ENCODE results near the gene GCAT. TPM values are rescaled to one million over a fixed set of nuclear protein-coding genes. Genes with fewer than 3 reads are reported as not detected.

The GCAT gene
- total and polyA plus RNA-seq, 2 of the 4 experiments (the other 2 are of a cell fraction): 20.6 to 32.3 TPM

DNA sequence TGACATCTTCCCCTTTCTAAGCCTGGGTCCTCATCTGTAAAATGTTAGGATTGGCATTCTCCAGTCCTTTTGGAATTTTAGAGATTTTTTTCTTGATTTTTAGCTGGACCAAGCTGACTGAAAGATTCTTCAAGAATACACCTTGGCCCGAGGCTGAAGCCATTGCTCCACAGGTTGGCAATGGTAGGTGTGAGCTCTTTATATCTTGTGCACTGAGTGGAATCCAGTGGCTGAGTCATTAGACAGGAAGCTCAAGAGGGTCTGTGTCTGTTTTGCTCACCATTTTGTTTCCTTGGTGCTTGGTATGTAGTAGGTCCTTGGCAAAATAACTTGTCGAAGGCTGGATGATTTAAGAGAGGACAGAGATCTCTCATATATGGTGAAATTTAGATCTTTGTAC, 47.7 kb downstream of the GCAT start:
- intact Hi-C loops (cut with micrococcal nuclease) (no loop called here), in situ Hi-C loops (cut with MboI; ENCODE audit: low sequenced_read_pairs) (no loop called here), dilution Hi-C loops (cut with HindIII; ENCODE audit: low sequenced_read_pairs, unreplicated experiment) (no loop called here)
- H3K4me2 ChIP-seq (ENCODE audit: low read depth, low read length): no peak overlapping the region
- no peak overlapping the region for H2BK20ac ChIP-seq (ENCODE audit: low read depth, low read length)
- no peak overlapping the region for H3K56ac ChIP-seq (ENCODE audit: extremely low read depth, insufficient read depth, low read length)
- H3K14ac ChIP-seq (replicated peaks; ENCODE audit: low read depth, low read length): no peak overlapping the region
- TF ChIP-seq, protein P1, sequence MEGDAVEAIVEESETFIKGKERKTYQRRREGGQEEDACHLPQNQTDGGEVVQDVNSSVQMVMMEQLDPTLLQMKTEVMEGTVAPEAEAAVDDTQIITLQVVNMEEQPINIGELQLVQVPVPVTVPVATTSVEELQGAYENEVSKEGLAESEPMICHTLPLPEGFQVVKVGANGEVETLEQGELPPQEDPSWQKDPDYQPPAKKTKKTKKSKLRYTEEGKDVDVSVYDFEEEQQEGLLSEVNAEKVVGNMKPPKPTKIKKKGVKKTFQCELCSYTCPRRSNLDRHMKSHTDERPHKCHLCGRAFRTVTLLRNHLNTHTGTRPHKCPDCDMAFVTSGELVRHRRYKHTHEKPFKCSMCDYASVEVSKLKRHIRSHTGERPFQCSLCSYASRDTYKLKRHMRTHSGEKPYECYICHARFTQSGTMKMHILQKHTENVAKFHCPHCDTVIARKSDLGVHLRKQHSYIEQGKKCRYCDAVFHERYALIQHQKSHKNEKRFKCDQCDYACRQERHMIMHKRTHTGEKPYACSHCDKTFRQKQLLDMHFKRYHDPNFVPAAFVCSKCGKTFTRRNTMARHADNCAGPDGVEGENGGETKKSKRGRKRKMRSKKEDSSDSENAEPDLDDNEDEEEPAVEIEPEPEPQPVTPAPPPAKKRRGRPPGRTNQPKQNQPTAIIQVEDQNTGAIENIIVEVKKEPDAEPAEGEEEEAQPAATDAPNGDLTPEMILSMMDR (conservative IDR thresholded peaks at IDR 0.05; ENCODE audit: low read depth, low read length): no peak
- TF ChIP-seq, protein P2, sequence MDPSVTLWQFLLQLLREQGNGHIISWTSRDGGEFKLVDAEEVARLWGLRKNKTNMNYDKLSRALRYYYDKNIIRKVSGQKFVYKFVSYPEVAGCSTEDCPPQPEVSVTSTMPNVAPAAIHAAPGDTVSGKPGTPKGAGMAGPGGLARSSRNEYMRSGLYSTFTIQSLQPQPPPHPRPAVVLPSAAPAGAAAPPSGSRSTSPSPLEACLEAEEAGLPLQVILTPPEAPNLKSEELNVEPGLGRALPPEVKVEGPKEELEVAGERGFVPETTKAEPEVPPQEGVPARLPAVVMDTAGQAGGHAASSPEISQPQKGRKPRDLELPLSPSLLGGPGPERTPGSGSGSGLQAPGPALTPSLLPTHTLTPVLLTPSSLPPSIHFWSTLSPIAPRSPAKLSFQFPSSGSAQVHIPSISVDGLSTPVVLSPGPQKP (IDR thresholded peaks at IDR 0.05; ENCODE audit: borderline replicate concordance, low read depth, low read length): no peak
- TF ChIP-seq BHLHE40 (IDR thresholded peaks at IDR 0.05; ENCODE audit: low read depth, low read length) (no peak), MXI1 (IDR thresholded peaks at IDR 0.05; ENCODE audit: borderline replicate concordance, low read depth, low read length) (no peak), MAFK (IDR thresholded peaks at IDR 0.05; ENCODE audit: low read depth, low read length) (no peak), RFX5 (IDR thresholded peaks at IDR 0.05; ENCODE audit: low read depth, low read length) (no peak), SMC3 (IDR thresholded peaks at IDR 0.05; ENCODE audit: low read depth, low read length) (no peak), RCOR1 (IDR thresholded peaks at IDR 0.05; ENCODE audit: insufficient replicate concordance, low read length) (no peak), POLR2A (IDR thresholded peaks at IDR 0.05; ENCODE audit: low read depth, low read length) (no peak), RAD21 (IDR thresholded peaks at IDR 0.05; ENCODE audit: low read length) (no peak), CEBPB (IDR thresholded peaks at IDR 0.05; ENCODE audit: low read depth, low read length) (no peak), MAZ (IDR thresholded peaks at IDR 0.05; ENCODE audit: borderline replicate concordance, low read depth, low read length) (no peak), FOS (IDR thresholded peaks at IDR 0.05; ENCODE audit: low read depth, low read length) (no peak), CHD1 (IDR thresholded peaks at IDR 0.05; ENCODE audit: low read depth, low read length) (no peak)
- TF ChIP-seq, protein P3, sequence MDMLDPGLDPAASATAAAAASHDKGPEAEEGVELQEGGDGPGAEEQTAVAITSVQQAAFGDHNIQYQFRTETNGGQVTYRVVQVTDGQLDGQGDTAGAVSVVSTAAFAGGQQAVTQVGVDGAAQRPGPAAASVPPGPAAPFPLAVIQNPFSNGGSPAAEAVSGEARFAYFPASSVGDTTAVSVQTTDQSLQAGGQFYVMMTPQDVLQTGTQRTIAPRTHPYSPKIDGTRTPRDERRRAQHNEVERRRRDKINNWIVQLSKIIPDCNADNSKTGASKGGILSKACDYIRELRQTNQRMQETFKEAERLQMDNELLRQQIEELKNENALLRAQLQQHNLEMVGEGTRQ (IDR thresholded peaks at IDR 0.05; ENCODE audit: low read depth, low read length): no peak
- no peak overlapping the region for H3K27ac ChIP-seq (ENCODE audit: insufficient read depth, low read length)
- H4K91ac ChIP-seq (ENCODE audit: insufficient read depth, low read depth, low read length): no peak overlapping the region
- peaks cover 33 to 58% of the 10 kb centered on the region in 2 experiments for H3K79me1 ChIP-seq (ENCODE audit: low read depth in 1 of 2, low read length in 2 of 2)
- H3K9me1 ChIP-seq (ENCODE audit: insufficient read depth, low read length): no peaks in the 10 kb centered on the region
- ChIA-PET CTCF (interaction anchor here (0.9 to 1.1 kb wide), 2 partner anchors 8 to 38 kb away, joined by 3 to 4 read pairs; no protein-coding TSS in a partner anchor), POLR2A (ENCODE audit: unreplicated experiment) (no interaction called here)
- no peak overlapping the region for H3K4ac ChIP-seq (ENCODE audit: low read depth, low read length)
- no peak overlapping the region for H2AK5ac ChIP-seq (ENCODE audit: low read depth, low read length)
- H3K4me3 ChIP-seq (ENCODE audit: insufficient read depth, low read depth, low read length): no peak overlapping the region
- no peak overlapping the region for H2AFZ ChIP-seq (replicated peaks; ENCODE audit: low read length, poor library complexity)
- H3K23ac ChIP-seq (ENCODE audit: low read depth, low read length): no peak overlapping the region
- no peak overlapping the region for H2BK120ac ChIP-seq (ENCODE audit: low read depth, low read length)
- no TSS peak for BruUV-seq (replicated peaks)
- no peak overlapping the region for H2BK15ac ChIP-seq (ENCODE audit: low read depth, low read length)
- no peak for DNase-seq
- H3K18ac ChIP-seq (ENCODE audit: low read depth, low read length): no peak overlapping the region
- H3K9me3 ChIP-seq (ENCODE audit: control insufficient read depth, insufficient read depth, low read length): no peaks in the 10 kb centered on the region
- no peak overlapping the region for H2BK5ac ChIP-seq (ENCODE audit: low read depth, low read length, poor library complexity, severe bottlenecking)
- no peak overlapping the region for H3K9ac ChIP-seq (ENCODE audit: low read depth, low read length)
- peaks cover 55% of the 10 kb centered on the region for H3K36me3 ChIP-seq (ENCODE audit: control insufficient read depth, insufficient read depth, low read length)
- H2AK9ac ChIP-seq (replicated peaks; ENCODE audit: low read depth, low read length, poor library complexity): no peak overlapping the region
- peaks cover under 1% of the 10 kb centered on the region; the same call in 1 of the 2 replicates for H3K4me1 ChIP-seq (ENCODE audit: control insufficient read depth, insufficient read depth, low read length)
- no peak for ATAC-seq (ENCODE audit: low read depth)
- H4K5ac ChIP-seq (ENCODE audit: low read depth, low read length): no peak overlapping the region
- no peaks in the 10 kb centered on the region for H3K27me3 ChIP-seq (ENCODE audit: control insufficient read depth, insufficient read depth, low read length)
- no CpG with 5 or more reads among the region's 2 CpGs for WGBS, 2 experiments (ENCODE audit: extremely low coverage in 2 of 2, insufficient read length in 1 of 2)
- no peak overlapping the region for H4K8ac ChIP-seq (ENCODE audit: low read depth in 2 of 2, low read length in 2 of 2)
- H4K20me1 ChIP-seq (ENCODE audit: insufficient read depth, low read length): peaks cover 10% of the 10 kb centered on the region

All from IMR-90 (cell line).